Measurements from ENCODE around the gene SLF2. TPM values are rescaled to one million over a fixed set of nuclear protein-coding genes. Genes with fewer than 3 reads are reported as not detected.
A peak's percentile ranks its signal among the peaks of the same experiment; 100 is the strongest.

SLF2 gene
- total RNA-seq, 2 donors from 2014 or later = 47.4 to 52.6 TPM

DNA sequence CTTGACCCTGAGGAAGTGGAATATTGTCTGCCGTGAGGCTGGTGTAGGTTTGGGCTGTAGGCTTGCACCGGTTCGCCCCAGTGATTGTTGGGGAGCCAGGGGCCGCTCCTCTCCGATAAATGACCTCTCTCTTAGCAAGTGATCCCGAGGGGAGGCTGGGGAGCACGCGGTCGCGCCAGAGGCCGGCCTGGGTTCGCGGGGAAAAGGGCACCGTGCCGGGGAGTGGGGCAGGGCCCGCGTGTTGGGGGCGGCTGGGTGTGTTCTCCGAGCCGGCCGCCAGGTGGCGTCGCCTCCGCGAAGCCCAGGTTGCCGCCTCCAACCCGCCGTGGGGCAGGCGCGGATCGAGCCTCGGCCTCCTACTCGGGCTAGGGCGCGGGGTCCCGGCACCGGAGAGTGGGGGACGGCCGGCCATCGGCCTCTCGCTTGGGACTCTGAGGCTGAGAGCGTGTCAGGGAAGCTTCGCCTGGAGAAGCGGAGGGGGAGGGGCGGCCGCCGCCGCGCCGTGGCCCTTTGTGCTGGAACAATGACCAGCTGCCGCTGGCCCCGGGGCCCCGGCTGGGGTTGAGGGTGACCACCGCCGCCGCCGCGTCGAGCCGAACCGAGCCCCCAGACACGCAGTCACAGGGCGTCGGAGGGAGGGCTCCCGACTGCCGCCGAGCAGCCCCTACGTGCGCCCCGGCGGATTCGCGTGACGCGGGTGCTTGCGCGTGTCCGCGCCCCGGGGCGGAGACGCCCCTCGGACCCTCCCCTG is 86.4 kb downstream of the SLF2 start:
- H3K4me1 Mint-ChIP-seq (ENCODE audit: low read depth) = peaks cover 26% of the 10 kb centered on the region
- no peaks in the 10 kb centered on the region for H3K9me3 Mint-ChIP-seq
- peaks cover 0 to 6% of the 10 kb centered on the region in 2 donors for H3K36me3 Mint-ChIP-seq (ENCODE audit: insufficient read depth in 2 of 2)
- H3K4me3 Mint-ChIP-seq = peak overlapping the region; percentile 80 to 86
- ATAC-seq (replicated peaks in 1 of 2) (peak; percentile 68 to 70), DNase-seq (peak; percentile 84 to 90)
- H3K27me3 Mint-ChIP-seq (ENCODE audit: low read depth) = no peaks in the 10 kb centered on the region
- peak overlapping the region; percentile 25 for H3K27ac Mint-ChIP-seq

DNA sequence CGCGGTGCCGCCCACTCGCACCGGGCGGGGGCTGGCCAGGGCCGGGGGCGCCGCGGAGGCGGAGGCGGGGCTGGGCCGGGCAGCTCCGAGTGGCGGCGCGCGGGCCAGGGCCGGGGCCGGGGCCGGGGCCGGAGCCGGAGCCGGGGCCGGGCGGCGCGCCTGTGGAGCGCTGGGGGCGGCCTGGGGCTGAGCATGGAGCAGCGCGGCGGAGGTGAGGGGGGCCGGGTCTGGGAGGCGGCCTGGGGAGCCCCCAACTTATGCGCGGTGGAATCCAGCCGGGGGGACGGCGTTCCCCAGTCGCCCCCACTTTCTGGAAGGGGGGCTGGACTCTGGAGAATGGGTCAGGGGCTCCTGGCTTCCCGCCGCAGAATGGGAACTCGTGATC is 87.0 kb downstream of the SLF2 start, which contains the start of gene LZTS2:
Gene LZTS2, plus strand, starts transcription at position 67 of the 385 bp plus-strand sequence. CDS start 2,731 bp downstream, outside the sequence.
- peaks cover 0 to 3% of the 10 kb centered on the region in 2 donors for H3K36me3 Mint-ChIP-seq (ENCODE audit: insufficient read depth in 2 of 2)
- no peaks in the 10 kb centered on the region for H3K9me3 Mint-ChIP-seq
- no peak for ATAC-seq (replicated peaks in 1 of 2)

DNA sequence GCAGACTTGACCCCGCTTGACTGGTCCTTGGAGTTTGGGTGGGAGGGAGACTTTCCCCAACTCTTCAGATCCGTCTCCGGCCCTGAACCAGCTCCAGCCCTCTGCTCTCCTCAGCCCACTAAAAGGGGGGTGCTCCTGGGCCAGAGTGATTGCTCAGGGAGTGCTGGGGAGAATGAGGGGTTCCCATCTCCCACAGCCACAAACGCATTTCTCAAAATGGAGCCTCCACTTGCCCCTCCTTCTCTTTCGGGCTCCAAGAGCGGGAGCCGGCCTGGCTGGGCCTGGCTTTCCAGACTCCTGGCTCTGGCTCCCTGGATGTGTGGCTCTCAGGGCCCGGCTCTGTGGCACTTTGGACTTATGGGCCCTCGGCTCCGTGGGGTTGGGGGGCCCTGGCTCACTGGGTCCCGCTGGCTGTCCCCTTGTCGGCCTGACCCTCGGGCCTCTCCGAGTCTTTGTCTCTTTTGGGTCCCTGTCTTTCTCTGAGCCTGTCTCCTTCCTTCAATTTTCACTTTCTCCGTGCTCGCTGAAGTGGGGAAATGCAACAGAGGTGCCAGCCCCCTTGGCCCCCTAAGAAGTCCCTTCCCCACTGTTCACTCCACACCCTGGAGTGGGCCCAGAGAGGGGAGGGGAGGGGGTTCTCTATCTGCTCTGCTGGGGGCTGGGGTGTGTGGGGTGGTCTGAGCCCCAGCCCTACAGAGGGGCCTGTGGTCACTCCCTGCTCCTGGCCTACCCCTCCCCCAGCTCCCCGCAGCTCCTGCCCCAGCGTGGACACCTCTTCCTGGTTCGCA is 87.6 kb downstream of the SLF2 start:
- DNase-seq = no peak
- Mint-ChIP-seq H3K36me3 (ENCODE audit: insufficient read depth in 2 of 2) (peaks cover 0 to 2% of the 10 kb centered on the region in 2 donors), H3K4me3 (peak overlapping the region; percentile 55 to 59), H3K4me1 (ENCODE audit: low read depth) (peaks cover 22% of the 10 kb centered on the region), H3K27me3 (ENCODE audit: low read depth) (no peaks in the 10 kb centered on the region), H3K27ac (no peak overlapping the region), H3K9me3 (no peaks in the 10 kb centered on the region)
- no peak for ATAC-seq (replicated peaks in 1 of 2)

More for the DNA sequence above, 87.0 kb downstream of the SLF2 start, which contains the start of gene LZTS2:
- Mint-ChIP-seq H3K4me1 (ENCODE audit: low read depth) (peaks cover 23% of the 10 kb centered on the region), H3K27ac (peak within 1 kb of the TSS; percentile 25), H3K4me3 (peak within 1 kb of the TSS; percentile 80 to 86), H3K27me3 (ENCODE audit: low read depth) (no peaks in the 10 kb centered on the region)
- no peak for DNase-seq

DNA sequence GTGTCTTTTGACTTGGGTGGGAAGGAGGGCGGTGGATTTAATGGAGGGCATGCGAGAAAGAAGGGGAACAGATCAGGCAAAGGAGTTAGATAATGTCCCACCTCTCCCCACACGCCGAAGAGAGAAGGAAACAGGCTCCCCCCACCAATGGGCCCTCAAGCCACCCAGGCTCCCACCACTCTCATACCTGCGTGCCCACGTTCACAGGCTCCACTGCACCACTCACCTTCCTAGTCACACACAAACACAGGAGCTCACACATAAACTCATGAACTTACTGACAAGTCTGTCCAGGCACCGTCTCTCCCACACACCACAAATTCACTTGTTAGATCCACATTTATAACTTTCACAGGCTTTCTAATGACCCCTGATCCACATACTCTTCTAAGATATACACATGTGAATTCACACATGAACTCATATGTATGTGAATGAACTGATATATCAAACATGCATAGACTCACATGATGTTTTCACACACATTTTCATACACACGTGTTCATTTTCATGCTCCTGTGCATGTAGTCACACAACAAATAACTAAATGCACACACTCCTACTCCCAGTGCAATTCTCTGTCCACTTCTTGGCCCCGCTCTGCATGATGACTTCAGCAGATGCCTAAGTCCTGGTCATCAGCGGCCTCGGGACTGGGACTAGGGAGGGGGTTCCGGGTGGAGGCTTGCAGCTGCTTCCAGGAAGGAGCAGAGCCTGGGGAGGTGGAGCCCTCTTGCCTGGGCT is 88.3 kb downstream of the SLF2 start:
- Mint-ChIP-seq H3K27ac (no peak overlapping the region), H3K4me3 (peak overlapping the region; percentile 57 to 59), H3K4me1 (ENCODE audit: low read depth) (peaks cover 19% of the 10 kb centered on the region), H3K36me3 (ENCODE audit: insufficient read depth in 2 of 2) (peaks cover 0 to 2% of the 10 kb centered on the region in 2 donors), H3K9me3 (no peaks in the 10 kb centered on the region), H3K27me3 (ENCODE audit: low read depth) (no peaks in the 10 kb centered on the region)
- DNase-seq (no peak), ATAC-seq (replicated peaks in 1 of 2) (no peak)

DNA sequence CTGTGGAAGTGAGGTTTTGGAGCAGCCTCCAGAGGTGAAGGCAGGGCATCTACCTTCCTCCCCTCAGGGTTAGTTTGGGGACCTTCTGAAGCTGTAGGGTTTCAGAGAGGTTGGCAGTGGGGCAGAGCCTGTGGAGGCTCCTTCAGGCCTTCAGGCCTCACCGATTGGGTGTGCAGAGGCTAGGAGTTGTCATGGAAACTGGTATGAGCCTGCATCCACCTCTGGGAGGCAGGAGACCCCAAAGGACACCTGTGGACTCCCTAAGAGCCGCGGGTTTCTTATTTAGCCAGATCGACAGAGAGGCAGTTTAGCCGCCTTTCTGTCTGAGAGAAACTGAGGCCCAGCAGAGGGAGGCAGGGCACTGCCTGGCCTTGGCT is 88.9 kb downstream of the SLF2 start:
- ATAC-seq (replicated peaks in 1 of 2) = no peak
- no peaks in the 10 kb centered on the region for H3K9me3 Mint-ChIP-seq
- no peak overlapping the region for H3K4me3 Mint-ChIP-seq

GRCh38 chr10:101002456-101002855 is 89.7 kb downstream of the SLF2 start:
- ATAC-seq (replicated peaks in 1 of 2) = no peak
- H3K27ac Mint-ChIP-seq = no peak overlapping the region
- H3K4me3 Mint-ChIP-seq = no peak overlapping the region
- H3K9me3 Mint-ChIP-seq = no peaks in the 10 kb centered on the region
- DNase-seq = no peak
- H3K4me1 Mint-ChIP-seq (ENCODE audit: low read depth) = peaks cover 13% of the 10 kb centered on the region
- no peaks in the 10 kb centered on the region for H3K36me3 Mint-ChIP-seq (ENCODE audit: insufficient read depth in 2 of 2)
- H3K27me3 Mint-ChIP-seq (ENCODE audit: low read depth) = no peaks in the 10 kb centered on the region

More for the DNA sequence above, 88.9 kb downstream of the SLF2 start:
- H3K36me3 Mint-ChIP-seq (ENCODE audit: insufficient read depth in 2 of 2) = peaks cover 0 to 2% of the 10 kb centered on the region in 2 donors
- H3K27me3 Mint-ChIP-seq (ENCODE audit: low read depth) = no peaks in the 10 kb centered on the region
- no peak for DNase-seq
- peaks cover 14% of the 10 kb centered on the region for H3K4me1 Mint-ChIP-seq (ENCODE audit: low read depth)
- no peak overlapping the region for H3K27ac Mint-ChIP-seq

DNA sequence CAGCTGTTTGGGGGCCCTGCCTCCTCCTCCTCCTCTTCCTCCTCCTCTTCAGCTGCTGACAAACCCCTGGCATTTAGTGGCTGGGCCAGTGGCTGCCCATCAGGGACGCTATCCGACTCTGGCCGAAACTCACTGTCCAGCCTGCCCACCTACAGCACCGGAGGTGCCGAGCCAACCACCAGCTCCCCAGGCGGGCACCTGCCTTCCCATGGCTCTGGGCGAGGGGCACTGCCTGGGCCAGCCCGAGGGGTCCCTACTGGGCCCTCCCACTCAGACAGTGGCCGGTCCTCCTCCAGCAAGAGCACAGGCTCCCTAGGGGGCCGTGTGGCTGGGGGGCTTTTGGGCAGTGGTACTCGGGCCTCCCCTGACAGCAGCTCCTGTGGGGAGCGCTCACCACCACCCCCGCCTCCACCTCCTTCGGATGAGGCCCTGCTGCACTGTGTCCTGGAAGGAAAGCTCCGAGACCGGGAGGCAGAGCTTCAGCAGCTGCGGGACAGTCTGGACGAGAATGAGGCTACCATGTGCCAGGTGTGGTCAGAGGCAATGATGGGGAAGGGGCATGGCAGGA is 91.0 kb downstream of the SLF2 start:
- no peaks in the 10 kb centered on the region for H3K9me3 Mint-ChIP-seq
- no peak overlapping the region for H3K4me3 Mint-ChIP-seq
- no peak for DNase-seq
- peaks cover 3% of the 10 kb centered on the region for H3K4me1 Mint-ChIP-seq (ENCODE audit: low read depth)
- no peaks in the 10 kb centered on the region for H3K36me3 Mint-ChIP-seq (ENCODE audit: insufficient read depth in 2 of 2)
- ATAC-seq (replicated peaks in 1 of 2) = no peak
- H3K27me3 Mint-ChIP-seq (ENCODE audit: low read depth) = no peaks in the 10 kb centered on the region
- no peak overlapping the region for H3K27ac Mint-ChIP-seq

GRCh38 chr10:101005361-101005760 is 92.6 kb downstream of the SLF2 start:
- H3K36me3 Mint-ChIP-seq (ENCODE audit: insufficient read depth in 2 of 2) = no peaks in the 10 kb centered on the region
- no peaks in the 10 kb centered on the region for H3K27me3 Mint-ChIP-seq (ENCODE audit: low read depth)
- H3K4me3 Mint-ChIP-seq = no peak overlapping the region
- no peak for ATAC-seq (replicated peaks in 1 of 2)
- DNase-seq = no peak
- H3K4me1 Mint-ChIP-seq (ENCODE audit: low read depth) = no peaks in the 10 kb centered on the region
- no peak overlapping the region for H3K27ac Mint-ChIP-seq
- no peaks in the 10 kb centered on the region for H3K9me3 Mint-ChIP-seq

DNA sequence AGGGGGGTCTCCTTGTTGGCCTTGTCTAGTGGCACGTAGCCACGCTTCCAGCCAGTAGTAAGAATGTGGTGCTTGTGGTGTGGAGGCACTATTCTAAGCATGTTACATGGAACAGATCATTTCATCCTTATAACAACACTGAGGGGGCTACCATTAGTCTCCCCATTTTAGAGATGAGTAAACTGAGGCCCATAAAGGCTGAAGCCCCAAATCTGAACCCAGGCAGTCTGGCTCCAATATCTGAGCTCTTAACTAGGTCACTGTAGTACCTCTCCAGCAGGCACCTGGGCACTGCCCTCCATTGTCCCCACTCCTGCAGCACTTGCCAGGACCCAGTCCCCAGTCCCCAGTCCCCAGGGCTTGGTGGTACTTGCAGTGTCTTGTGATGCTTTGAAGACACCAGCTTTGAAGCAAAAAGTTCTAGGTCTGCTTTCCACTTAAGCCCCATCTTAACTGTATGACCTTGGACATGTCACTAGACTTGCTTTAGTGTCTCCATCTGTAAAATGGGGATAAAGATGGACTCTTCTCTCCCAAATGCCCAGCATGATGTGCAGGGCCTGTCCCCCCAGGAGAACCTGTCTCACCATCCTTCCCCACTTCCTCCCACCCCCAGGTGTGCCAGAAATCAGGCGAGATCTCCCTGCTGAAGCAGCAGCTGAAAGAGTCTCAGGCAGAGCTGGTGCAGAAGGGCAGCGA is 93.3 kb downstream of the SLF2 start:
- Mint-ChIP-seq H3K36me3 (ENCODE audit: insufficient read depth in 2 of 2) (no peaks in the 10 kb centered on the region), H3K4me1 (ENCODE audit: low read depth) (no peaks in the 10 kb centered on the region), H3K4me3 (no peak overlapping the region), H3K27me3 (ENCODE audit: low read depth) (no peaks in the 10 kb centered on the region), H3K9me3 (no peaks in the 10 kb centered on the region), H3K27ac (no peak overlapping the region)
- no peak for ATAC-seq (replicated peaks in 1 of 2)
- no peak for DNase-seq

DNA sequence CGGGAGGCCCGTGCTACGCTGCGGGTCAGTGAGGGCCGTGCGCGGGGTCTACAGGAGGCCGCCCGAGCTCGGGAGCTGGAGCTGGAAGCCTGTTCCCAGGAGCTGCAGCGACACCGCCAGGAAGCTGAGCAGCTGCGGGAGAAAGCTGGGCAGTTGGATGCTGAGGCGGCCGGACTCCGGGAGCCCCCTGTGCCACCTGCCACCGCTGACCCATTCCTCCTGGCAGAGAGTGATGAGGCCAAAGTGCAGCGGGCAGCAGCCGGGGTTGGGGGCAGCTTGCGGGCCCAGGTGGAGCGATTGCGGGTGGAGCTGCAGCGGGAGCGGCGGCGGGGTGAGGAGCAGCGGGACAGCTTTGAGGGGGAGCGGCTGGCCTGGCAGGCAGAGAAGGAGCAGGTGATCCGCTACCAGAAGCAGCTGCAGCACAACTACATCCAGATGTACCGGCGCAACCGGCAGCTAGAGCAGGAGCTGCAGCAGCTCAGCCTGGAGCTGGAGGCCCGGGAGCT is 93.9 kb downstream of the SLF2 start:
- Mint-ChIP-seq H3K27me3 (ENCODE audit: low read depth) (no peaks in the 10 kb centered on the region), H3K4me1 (ENCODE audit: low read depth) (no peaks in the 10 kb centered on the region), H3K9me3 (no peaks in the 10 kb centered on the region), H3K36me3 (ENCODE audit: insufficient read depth in 2 of 2) (no peaks in the 10 kb centered on the region), H3K4me3 (no peak overlapping the region), H3K27ac (no peak overlapping the region)
- no peak for ATAC-seq (replicated peaks in 1 of 2)
- no peak for DNase-seq

GRCh38 chr10:101007099-101007711 is 94.4 kb downstream of the SLF2 start:
- H3K27me3 Mint-ChIP-seq (ENCODE audit: low read depth) = no peaks in the 10 kb centered on the region
- H3K9me3 Mint-ChIP-seq = no peaks in the 10 kb centered on the region
- H3K4me3 Mint-ChIP-seq = no peak overlapping the region
- no peaks in the 10 kb centered on the region for H3K36me3 Mint-ChIP-seq (ENCODE audit: insufficient read depth in 2 of 2)
- H3K4me1 Mint-ChIP-seq (ENCODE audit: low read depth) = no peaks in the 10 kb centered on the region
- DNase-seq = no peak
- ATAC-seq (replicated peaks in 1 of 2) = no peak
- no peak overlapping the region for H3K27ac Mint-ChIP-seq

All from activated T-cell treated with anti-CD3 and anti-CD28 coated beads, Interleukin-2, amount 50 U/mL, for 72 hours (primary cell).